ENCODE results near the gene MN1.

GRCh38 chr22:27846910-27847309 is 45.4 kb upstream of the MN1 start:
- TF ChIP-seq OSR1 (CRISPR knock-in tag; IDR thresholded peaks at IDR 0.05) (no peak), RARB (CRISPR knock-in tag; IDR thresholded peaks at IDR 0.05) (no peak), PATZ1 (CRISPR knock-in tag; IDR thresholded peaks at IDR 0.05; ENCODE audit: borderline replicate concordance) (no peak), ZFP3 (CRISPR knock-in tag; IDR thresholded peaks at IDR 0.05) (no peak), ZNF70 (CRISPR knock-in tag; IDR thresholded peaks at IDR 0.05) (no peak), ARNTL (CRISPR knock-in tag; IDR thresholded peaks at IDR 0.05; ENCODE audit: borderline replicate concordance, low read depth) (no peak), CSDC2 (CRISPR knock-in tag; IDR thresholded peaks at IDR 0.05) (no peak), ISL1 (CRISPR knock-in tag; IDR thresholded peaks at IDR 0.05) (no peak), PPARA (CRISPR knock-in tag; IDR thresholded peaks at IDR 0.05; ENCODE audit: borderline replicate concordance) (no peak), TSHZ2 (CRISPR knock-in tag; IDR thresholded peaks at IDR 0.05) (no peak), BACH2 (CRISPR knock-in tag; IDR thresholded peaks at IDR 0.05; ENCODE audit: borderline replicate concordance) (no peak)

Measured in SK-N-SH treated with all-trans-retinoic acid at 6 μM for 48 hours (cell line).